NT2/D1 (cell line): ENCODE results near the gene SMIM24.

Experiments
- DNase-seq: peaks from one replicate; pipeline ENCODE4 v3.0.0-alpha.2; 2011; ENCODE audit warnings: low read depth, low spot score
- H3K27me3 ChIP-seq: 2 replicates; pipeline ENCODE4 v1.6.0; 2011; ENCODE audit warnings: mild to moderate bottlenecking; ENCODE audit not compliant: insufficient read length, insufficient read depth
- H3K36me3 ChIP-seq: 2 replicates; pipeline ENCODE4 v1.6.1; 2011; ENCODE audit warnings: mild to moderate bottlenecking, low read length, mixed read lengths; ENCODE audit not compliant: insufficient read depth, insufficient read length
- H3K4me1 ChIP-seq: 2 replicates; pipeline ENCODE4 v1.5.1; 2011; ENCODE audit not compliant: insufficient read depth, insufficient read length
- H3K4me3 ChIP-seq: 2 replicates; pipeline ENCODE4 v1.5.1; 2011; ENCODE audit warnings: low read depth; ENCODE audit not compliant: insufficient read length
- H3K9ac ChIP-seq: 2 replicates; pipeline ENCODE4 v1.6.0; 2011; ENCODE audit warnings: low read depth; ENCODE audit not compliant: insufficient read length
- H3K9me3 ChIP-seq: 2 replicates; pipeline ENCODE4 v1.5.1; 2011; ENCODE audit warnings: mild to moderate bottlenecking, low read length; ENCODE audit not compliant: insufficient read depth
- SUZ12 ChIP-seq: IDR thresholded peaks from 2 replicates; pipeline ENCODE4 v1.6.1; 2011; ENCODE audit not compliant: insufficient read length, insufficient read depth; ENCODE audit errors: extremely low read depth
- YY1 ChIP-seq: IDR thresholded peaks from 2 replicates; pipeline ENCODE4 v1.6.1; 2011; ENCODE audit not compliant: insufficient read length, insufficient read depth
- ZNF274 ChIP-seq: IDR thresholded peaks from 2 replicates; pipeline ENCODE4 v1.6.1; 2011; ENCODE audit warnings: mild to moderate bottlenecking, low read depth, low read length

The SMIM24 gene

DNA sequence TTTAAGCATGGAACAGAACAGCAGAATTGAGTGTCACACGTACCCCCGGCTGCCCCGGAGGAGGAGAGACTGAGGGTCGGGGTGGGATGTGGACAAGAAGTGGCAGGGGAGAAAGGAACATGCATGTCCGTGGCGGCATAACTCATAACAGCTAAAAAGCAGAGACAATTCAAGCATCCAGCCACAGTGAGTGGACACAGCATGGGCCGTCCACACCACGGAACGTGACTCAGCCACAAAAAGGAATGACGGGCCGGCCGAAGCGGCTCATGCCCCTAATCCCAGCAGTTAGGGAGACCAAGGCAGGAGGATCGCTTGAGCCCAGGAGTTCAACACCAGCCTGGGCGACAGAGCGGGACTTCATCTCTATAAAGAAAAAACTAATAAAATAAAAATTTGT lies 12.6 kb upstream of the SMIM24 start:
- Histone ChIP-seq H3K4me3 (no peak overlapping the region), H3K9me3 (no peaks in the 10 kb centered on the region), H3K36me3 (peaks cover 80% of the 10 kb centered on the region), H3K4me1 (peaks cover 26% of the 10 kb centered on the region), H3K9ac (no peak overlapping the region), H3K27me3 (no peaks in the 10 kb centered on the region)
- no peak for TF ChIP-seq YY1
- no peak for TF ChIP-seq SUZ12
- no peak for TF ChIP-seq ZNF274
- no peak for DNase-seq

DNA sequence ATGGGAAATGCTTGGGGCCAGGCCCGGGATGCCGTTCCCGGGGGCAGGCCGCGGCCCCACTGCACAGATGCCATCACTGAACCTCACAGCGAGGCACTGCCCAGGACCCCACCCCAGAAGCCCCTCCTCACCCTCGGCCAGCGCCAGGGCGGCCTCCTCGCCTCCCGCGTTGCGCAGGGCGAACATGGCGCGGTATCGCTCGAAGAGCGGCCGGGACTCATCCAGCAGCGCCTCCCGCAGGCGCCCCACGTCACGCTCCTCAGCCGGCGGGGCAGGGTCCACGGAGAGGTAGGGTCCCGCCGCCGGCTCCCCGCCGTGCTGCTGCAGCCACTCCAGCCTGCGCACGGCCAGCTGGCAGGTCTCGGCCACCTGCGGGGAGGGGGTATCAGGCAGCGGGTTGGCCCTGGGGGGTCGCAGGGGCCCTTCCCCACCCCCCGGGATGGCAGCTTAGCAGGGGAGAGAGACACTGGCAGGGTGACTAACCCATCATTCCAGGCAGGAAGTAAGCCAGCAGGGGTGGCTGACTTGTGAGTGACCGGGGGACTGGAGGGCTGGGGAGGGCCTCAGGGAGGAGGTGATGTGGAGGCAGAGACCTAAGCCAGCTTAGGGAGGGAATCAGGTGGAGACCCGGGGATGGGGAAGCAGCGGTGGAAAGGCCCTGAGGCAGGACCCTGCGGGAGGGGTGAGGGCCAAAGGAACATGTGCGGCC lies 12.0 kb upstream of the SMIM24 start:
- peaks cover 24% of the 10 kb centered on the region for H3K4me1 ChIP-seq
- no peak for TF ChIP-seq YY1
- TF ChIP-seq SUZ12 = no peak
- no peak for TF ChIP-seq ZNF274
- H3K36me3 ChIP-seq = peaks cover 77% of the 10 kb centered on the region
- no peak for DNase-seq
- no peaks in the 10 kb centered on the region for H3K27me3 ChIP-seq
- no peak overlapping the region for H3K9ac ChIP-seq
- no peaks in the 10 kb centered on the region for H3K9me3 ChIP-seq
- no peak overlapping the region for H3K4me3 ChIP-seq

DNA sequence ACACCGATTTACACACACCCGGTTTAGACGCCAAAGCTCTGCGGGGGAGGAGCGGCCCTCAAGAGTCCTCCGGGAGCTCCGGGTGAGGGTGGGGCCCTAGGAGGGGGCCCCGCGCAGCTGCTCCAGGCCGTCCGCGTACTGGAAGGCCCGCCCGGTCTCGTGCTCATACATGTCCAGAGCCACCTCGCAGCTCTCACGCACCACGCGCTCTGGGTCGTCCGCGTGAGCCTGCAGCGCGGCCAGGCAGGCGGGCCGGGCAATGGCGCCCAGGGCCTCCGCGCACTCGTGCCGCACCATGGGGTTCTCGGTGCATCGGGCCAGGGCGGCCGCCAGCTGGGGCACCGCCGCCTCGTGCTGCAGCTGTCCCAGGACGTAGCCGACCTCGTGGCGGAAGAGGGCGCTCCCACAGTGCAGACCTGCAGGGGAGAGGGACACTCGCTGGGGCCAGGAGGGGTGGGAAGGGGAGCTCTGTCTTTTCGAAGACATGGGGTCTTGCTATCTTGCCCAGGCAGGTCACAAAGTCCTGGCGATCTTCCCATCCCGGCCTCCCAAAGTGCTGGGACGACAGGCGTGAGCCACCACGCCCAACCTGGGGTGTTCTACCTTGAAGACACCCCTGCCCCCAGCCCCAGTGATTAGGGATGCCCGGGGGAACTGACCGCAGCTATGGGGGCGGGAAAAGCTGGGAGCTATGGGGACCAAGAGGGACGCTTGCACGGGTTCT lies 11.2 kb upstream of the SMIM24 start:
- Histone ChIP-seq H3K9me3 (no peaks in the 10 kb centered on the region), H3K9ac (no peak overlapping the region), H3K4me1 (peaks cover 24% of the 10 kb centered on the region), H3K36me3 (peaks cover 76% of the 10 kb centered on the region), H3K27me3 (no peaks in the 10 kb centered on the region), H3K4me3 (no peak overlapping the region)
- no peak for DNase-seq
- TF ChIP-seq YY1 (no peak), SUZ12 (no peak), ZNF274 (no peak)

DNA sequence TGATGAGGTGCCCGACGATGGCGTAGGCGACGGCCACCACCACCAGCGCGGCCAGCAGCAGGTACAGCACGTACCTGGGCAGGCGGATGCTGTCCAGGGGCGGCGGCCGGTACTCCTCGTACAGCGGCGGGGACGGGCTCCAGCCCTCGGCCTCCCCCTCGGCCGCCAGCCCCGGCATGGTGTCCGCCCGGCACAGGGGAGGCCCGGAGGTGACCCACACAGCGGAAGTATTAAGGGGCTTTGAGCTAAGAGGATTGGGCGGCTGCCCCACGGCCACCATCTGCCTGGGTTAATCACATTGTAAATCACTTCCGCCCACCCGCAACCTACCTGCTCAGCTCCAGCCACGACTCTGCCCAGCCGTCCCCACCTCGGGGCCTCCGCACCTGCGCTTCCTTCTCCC lies 2.9 kb upstream of the SMIM24 start, which contains the start of gene SMIM44:
TSS of gene SMIM44 (minus strand) at position 216 of the 403 bp plus-strand sequence. CDS start at position 178, 38 bp downstream.
- Histone ChIP-seq H3K4me1 (peaks cover 11% of the 10 kb centered on the region), H3K9me3 (no peaks in the 10 kb centered on the region), H3K27me3 (no peaks in the 10 kb centered on the region), H3K9ac (no peak within 1 kb of the TSS), H3K4me3 (no peak within 1 kb of the TSS), H3K36me3 (peaks cover 12% of the 10 kb centered on the region)
- TF ChIP-seq SUZ12 (no peak), YY1 (no peak), ZNF274 (no peak)
- no peak for DNase-seq

DNA sequence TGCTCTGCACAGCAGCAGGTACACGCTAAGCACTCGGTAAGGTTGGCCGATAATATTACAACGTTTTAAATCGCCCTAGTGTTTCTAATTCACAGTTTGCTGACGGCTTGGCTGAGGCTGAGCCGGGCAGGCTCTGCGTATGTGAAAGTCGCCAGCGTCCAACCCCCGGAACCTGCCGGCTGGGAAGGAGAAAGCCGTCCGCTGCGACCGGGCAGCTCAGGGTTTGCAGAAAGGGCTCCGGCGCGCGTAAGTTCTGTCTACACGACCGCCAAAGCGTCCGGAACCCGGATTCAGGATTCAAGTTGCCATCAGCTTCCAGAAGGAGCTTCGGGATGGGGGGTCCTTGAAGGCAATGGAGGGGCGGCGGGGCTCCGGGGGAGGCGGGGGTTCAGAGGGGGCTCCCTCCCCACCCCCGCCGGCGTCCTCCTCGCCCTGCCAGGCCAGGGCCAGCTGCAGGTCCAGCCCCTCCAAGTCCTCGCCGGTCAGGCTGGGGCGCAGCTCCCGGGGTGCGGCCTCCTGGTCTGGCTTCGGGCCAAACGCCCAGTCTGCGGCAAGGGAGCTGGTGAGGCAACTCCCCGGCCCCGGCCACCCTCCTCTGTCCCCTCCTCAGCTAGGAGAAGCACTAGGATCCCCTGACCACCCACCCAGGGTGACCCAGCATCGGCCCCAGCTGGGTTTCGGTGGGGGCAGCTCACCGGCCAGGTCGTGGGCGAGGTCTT lies 2.3 kb upstream of the SMIM24 start:
- no peak for DNase-seq
- Histone ChIP-seq H3K4me1 (peaks cover 11% of the 10 kb centered on the region), H3K9ac (no peak overlapping the region), H3K27me3 (peaks cover 2% of the 10 kb centered on the region), H3K36me3 (peaks cover 7% of the 10 kb centered on the region), H3K9me3 (no peaks in the 10 kb centered on the region), H3K4me3 (no peak overlapping the region)
- no peak for TF ChIP-seq ZNF274
- no peak for TF ChIP-seq YY1
- no peak for TF ChIP-seq SUZ12

DNA sequence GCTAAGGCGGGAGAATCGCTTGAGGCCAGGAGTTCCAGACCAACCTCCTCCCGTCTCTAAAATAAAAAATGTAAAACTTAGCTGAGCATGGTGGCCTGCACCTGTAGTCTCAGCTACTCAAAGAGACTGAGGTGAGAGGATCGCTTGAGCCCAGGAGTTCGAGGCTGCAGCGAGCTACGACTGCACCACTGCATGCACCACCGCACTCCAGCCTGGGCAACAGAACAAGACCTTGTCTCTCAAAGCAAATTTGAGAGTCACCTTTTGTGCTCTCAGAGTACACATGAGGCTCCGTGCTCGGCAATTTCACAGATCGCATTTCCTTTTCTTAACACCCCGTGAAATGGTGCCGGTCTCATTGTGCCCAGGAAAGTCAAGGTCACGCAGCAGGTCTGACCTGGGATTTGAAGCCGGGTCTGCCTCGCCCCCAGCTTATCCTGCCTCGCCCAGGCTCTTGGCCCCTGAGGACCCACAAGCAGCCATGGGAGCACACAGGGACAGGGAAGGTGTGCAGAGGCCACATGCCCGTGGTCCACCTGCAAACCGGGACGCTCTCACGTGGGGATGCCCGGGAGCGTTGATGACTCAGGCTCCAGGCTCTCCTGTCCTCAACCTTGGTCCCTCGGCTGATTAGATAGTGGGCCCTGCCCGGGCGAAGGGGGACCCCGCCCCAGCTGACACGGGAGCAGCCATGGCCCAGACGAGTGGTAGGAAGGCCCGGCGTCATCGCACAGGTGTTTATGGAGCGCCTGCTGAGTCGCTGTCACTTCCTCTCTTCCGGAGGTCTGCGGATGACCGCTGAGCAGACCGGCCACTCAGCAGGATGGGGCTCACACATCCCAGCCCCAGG lies 1.1 kb upstream of the SMIM24 start:
- Histone ChIP-seq H3K4me3 (no peak overlapping the region), H3K4me1 (peaks cover 11% of the 10 kb centered on the region), H3K27me3 (peaks cover 4% of the 10 kb centered on the region), H3K9me3 (no peaks in the 10 kb centered on the region), H3K9ac (no peak overlapping the region), H3K36me3 (no peaks in the 10 kb centered on the region)
- TF ChIP-seq ZNF274 (no peak), SUZ12 (no peak), YY1 (no peak)
- no peak for DNase-seq
